A204.1 (cell line): Measurements from ENCODE around the gene CAPN7.

Experiments used
- FAIRE-seq: peaks from 2 replicates; lab custom pipeline; 2012; peaks lifted over from hg19 to GRCh38; lab: Jason Lieb, UNC

The CAPN7 gene

GRCh38 chr3:15253023-15253697 is 47.1 kb downstream of the CAPN7 start:
- no peak for FAIRE-seq

GRCh38 chr3:15255215-15255614 is 49.2 kb downstream of the CAPN7 start:
- no peak for FAIRE-seq

- FAIRE-seq, result no peak
Measured at GRCh38 chr3:15256861-15257341, 50.9 kb downstream of the CAPN7 start.

DNA sequence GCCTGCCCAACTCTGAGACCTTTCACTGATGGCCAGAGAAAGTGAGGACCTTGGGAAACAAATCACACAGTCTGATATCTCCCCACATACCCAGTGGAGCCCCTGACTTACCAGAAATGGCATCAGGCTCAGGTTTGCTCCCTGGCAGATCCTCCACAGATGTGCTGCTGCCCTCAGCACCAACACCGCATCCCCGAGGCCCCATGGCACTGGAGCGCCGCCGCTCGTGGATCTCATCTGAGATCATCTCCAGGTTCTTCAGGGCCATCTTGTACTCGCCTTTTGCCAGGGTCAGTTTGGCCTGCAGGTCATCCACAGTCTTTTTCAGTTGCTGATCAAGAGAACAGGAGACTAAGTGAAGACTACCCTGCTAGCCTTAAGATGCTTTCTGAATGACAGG is 52.7 kb downstream of the CAPN7 start:
- no peak for FAIRE-seq

- FAIRE-seq, result no peak
Measured at GRCh38 chr3:15260531-15260930, 54.5 kb downstream of the CAPN7 start.

DNA sequence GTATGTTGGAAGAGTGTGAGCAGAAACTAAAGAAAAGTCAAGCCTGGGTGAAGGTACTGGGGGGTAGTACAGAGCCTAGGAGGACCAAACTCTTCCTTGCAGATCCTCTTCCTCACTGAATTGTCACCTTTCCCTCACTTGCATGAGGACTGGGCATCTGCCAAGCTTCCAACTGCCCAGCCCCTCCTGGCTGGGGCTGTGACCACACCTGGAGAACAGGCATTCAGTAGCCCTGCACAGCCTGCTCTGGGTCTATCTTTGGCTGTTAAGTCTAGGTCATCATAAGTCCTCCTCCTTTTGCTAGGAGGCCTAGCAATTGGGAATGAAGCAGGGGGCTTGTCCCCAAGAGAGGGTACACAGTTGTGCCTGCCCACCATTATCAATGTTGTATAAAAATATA is 55.2 kb downstream of the CAPN7 start:
- no peak for FAIRE-seq

DNA sequence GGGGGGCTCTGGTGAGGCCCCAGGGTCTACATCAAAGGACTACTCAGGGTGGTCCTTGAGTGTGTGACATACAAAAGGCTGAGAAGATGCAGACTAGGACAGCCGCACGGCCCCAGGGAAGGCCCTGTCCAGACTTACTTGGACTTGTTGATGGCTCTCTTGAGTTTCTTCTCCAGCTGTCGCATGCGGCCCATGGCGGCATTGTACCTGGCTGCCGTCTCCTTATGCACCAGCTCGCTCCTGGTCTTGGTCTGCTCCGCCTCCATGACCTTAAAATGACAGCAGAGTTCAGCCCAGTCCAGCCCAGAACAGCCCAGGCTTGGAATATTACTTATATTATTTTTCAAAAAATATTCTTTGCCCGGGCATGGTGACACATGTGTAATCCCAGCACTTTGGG is 56.0 kb downstream of the CAPN7 start:
- FAIRE-seq, result no peak

- no peak for FAIRE-seq
Measured at GRCh38 chr3:15263120-15263519, 57.1 kb downstream of the CAPN7 start.

- no peak for FAIRE-seq
Measured at GRCh38 chr3:15263926-15264325, 57.9 kb downstream of the CAPN7 start.

DNA sequence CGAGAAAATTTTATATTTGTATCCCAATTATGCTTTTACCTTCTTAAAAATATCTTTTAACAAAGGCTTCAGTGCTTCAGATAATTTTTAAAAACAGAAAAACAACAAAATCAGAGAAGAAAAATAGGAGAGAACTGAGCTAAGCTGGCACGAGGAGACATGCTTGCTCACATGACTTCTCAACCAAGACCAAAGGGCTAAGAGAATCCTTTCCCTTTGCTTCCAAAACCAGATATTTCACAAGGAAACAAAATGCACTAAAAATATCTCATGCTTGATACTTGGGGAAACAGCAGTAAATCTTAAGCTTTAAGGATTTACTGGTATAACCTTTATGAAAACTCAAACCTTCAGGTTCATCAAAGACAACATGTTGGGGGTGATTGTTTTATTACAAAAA is 58.4 kb downstream of the CAPN7 start:
- no peak for FAIRE-seq

- no peak for FAIRE-seq
Measured at GRCh38 chr3:15265655-15266509, 59.8 kb downstream of the CAPN7 start.

GRCh38 chr3:15266510-15267376 is 60.7 kb downstream of the CAPN7 start:
- no peak for FAIRE-seq

GRCh38 chr3:15267502-15267901 is 61.5 kb downstream of the CAPN7 start:
- no peak for FAIRE-seq

DNA sequence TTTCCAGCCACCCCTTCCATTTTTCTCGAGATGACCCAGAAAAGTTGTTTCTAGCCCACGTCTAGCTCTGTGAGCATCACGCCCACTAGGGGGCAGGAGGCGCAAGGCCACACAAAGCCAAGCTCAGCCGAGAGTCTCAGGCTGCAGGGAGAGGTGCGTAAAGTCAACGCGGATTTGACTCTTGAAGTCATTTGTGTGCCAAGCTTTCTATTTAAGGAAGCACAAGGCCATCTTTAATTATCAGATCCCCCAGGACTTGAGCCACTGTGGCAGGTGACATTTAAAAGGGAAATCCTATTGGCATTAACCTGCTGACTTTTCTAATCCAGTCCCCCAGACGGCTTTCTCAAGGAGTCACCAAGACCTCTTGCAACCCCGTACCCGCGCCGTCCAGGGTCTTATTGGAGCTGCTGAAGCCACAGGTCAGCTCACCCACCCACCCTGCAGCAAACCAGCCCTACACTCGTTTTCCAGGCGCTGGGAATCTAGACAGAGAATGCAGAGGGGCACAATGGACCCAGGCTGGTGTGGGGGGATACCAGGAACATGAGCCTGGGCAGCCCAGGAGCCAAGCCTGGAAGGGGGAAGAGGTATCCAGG is 62.1 kb downstream of the CAPN7 start:
- FAIRE-seq, result no peak

GRCh38 chr3:15269091-15269989 is 63.3 kb downstream of the CAPN7 start:
- no peak for FAIRE-seq

- FAIRE-seq, result no peak
Measured at GRCh38 chr3:15271030-15271429, 65.0 kb downstream of the CAPN7 start.

GRCh38 chr3:15271785-15272381 is 65.8 kb downstream of the CAPN7 start:
- FAIRE-seq, result no peak

DNA sequence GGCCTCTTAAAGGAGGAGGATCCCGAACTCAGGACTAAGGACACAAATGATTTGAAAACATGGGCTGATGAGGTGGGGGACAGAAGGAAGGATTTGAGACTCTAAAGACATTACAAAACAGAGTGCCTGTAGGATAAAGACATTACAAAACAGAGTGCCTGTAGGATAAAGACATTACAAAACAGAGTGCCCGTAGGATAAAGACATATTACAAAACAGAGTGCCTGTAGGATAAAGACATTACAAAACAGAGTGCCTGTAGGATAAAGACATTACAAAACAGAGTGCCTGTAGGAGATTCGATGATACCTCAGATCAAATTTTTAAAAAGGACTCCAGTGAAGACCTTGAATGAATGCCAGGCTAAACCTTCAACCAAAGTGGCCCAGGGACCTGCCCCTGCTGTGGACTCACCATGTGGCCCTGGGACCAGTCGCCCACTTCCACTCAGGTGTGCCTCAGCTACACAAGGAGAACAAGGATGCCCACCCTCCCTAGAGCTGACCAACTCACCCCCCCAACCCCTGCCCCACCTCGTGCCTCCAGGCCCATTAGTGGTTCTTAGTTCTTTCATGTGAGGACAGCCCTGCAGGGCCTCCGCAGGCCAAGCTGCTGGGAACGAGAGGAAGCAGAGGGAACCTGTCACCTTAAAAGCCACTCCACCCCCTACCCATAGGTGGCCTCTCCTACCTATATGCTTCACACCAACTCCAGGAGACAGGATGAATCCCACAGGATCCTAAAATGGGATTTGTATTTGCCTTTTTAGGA is 66.6 kb downstream of the CAPN7 start:
- FAIRE-seq, result no peak

DNA sequence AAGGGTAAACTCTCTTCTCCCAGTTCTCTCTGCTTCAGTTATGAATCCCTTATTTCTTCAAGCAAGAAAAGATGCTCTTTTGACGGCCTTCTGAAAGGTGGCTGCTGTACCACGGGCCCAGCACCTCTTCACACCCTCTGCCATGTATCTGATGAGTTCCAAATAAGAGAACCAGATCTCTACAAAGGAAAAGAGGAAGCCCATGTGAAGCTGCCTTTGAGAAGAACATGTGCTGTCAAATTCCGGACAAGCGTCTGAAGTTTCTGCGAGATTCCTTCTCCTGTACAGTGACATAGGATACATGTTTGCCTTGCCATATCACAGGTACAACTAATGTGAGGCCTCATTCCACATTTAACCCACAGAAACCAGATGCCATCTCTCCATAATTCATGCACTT is 67.2 kb downstream of the CAPN7 start:
- FAIRE-seq, result no peak
